ENCODE measurements around the gene GALNT18.

The GALNT18 gene

GRCh38 chr11:11308249-11308648 lies 313.6 kb downstream of the GALNT18 start:
- Histone ChIP-seq H3K23ac (ENCODE audit: low read depth, low read length, poor library complexity) (no peak overlapping the region), H2BK120ac (ENCODE audit: low read depth, low read length) (no peak overlapping the region), H3K27ac (replicated peaks; ENCODE audit: low read length) (no peak overlapping the region), H2AFZ (ENCODE audit: low read length) (no peak overlapping the region), H3K9me3 (replicated peaks in 1 of 2; ENCODE audit: control insufficient read depth in 2 of 2, insufficient read depth in 1 of 2, low read depth in 1 of 2, low read length in 2 of 2) (no peaks in the 10 kb centered on the region), H3K9ac (ENCODE audit: low read depth, low read length, poor library complexity) (no peak overlapping the region), H4K91ac (ENCODE audit: low read depth, low read length, poor library complexity) (no peak overlapping the region), H3K4me1 (ENCODE audit: control insufficient read depth in 2 of 2, insufficient read depth in 1 of 2, low read depth in 1 of 2, low read length in 2 of 2) (peaks cover 0 to under 1% of the 10 kb centered on the region in 2 donors), H3K4me2 (ENCODE audit: insufficient read depth, low read length, poor library complexity, severe bottlenecking) (no peak overlapping the region), H3K27me3 (ENCODE audit: control insufficient read depth in 3 of 3, insufficient read depth in 3 of 3, low read depth in 1 of 3, low read length in 3 of 3) (no peaks in the 10 kb centered on the region), H3K14ac (ENCODE audit: low read length) (no peak overlapping the region), H2BK15ac (ENCODE audit: low read length) (no peak overlapping the region), H3K79me1 (ENCODE audit: low read depth, low read length) (no peaks in the 10 kb centered on the region), H3K18ac (ENCODE audit: low read length) (no peak overlapping the region), H2AK5ac (ENCODE audit: low read depth, low read length) (no peak overlapping the region), H3K4me3 (ENCODE audit: low read length in 2 of 2) (no peak overlapping the region), H3K36me3 (replicated peaks in 1 of 2; ENCODE audit: control insufficient read depth in 2 of 2, insufficient read depth in 2 of 2, low read length in 2 of 2) (no peaks in the 10 kb centered on the region), H2BK5ac (ENCODE audit: low read length) (no peak overlapping the region), H4K8ac (ENCODE audit: low read depth, low read length) (no peak overlapping the region), H3K4ac (ENCODE audit: low read length) (no peak overlapping the region), H2BK12ac (ENCODE audit: low read length) (no peak overlapping the region)
- WGBS, 2 donors (ENCODE audit: extremely low coverage in 2 of 2, insufficient read length in 2 of 2, insufficient replicate concordance in 1 of 2), result no CpG with 5 or more reads among the region's 1 CpG
- no peak for DNase-seq (ENCODE audit: low spot score)

DNA sequence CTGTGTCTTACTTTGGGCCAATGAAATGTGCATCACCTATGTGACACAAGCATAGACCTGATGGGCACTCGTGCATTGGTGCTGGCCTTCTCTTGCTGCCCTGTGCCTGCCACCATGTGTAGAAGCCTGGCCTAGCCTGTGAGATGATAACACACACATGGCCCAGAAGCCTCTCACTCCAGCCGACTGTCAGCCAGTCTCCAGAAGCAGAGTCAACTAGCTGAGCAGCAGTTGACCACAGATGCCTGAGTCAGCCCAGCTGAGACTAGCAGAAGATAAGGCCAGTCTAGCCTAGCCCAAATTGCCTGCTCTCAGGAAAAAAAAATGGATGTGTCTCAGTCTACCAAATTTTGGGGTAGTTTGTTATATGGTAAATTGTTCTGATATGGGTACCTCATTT lies 314.9 kb downstream of the GALNT18 start:
- no peak for DNase-seq (ENCODE audit: low spot score)
- H3K27me3 ChIP-seq (ENCODE audit: control insufficient read depth in 3 of 3, insufficient read depth in 3 of 3, low read depth in 1 of 3, low read length in 3 of 3), result no peaks in the 10 kb centered on the region
- H2BK12ac ChIP-seq (ENCODE audit: low read length), result no peak overlapping the region
- H3K18ac ChIP-seq (ENCODE audit: low read length), result no peak overlapping the region
- no peaks in the 10 kb centered on the region for H3K79me1 ChIP-seq (ENCODE audit: low read depth, low read length)
- no peak overlapping the region for H3K4me3 ChIP-seq (ENCODE audit: low read length in 2 of 2)
- H2BK15ac ChIP-seq (ENCODE audit: low read length), result no peak overlapping the region
- peaks cover 0 to 1% of the 10 kb centered on the region in 2 donors for H3K4me1 ChIP-seq (ENCODE audit: control insufficient read depth in 2 of 2, insufficient read depth in 1 of 2, low read depth in 1 of 2, low read length in 2 of 2)
- H2AK5ac ChIP-seq (ENCODE audit: low read depth, low read length), result no peak overlapping the region
- no peak overlapping the region for H3K4me2 ChIP-seq (ENCODE audit: insufficient read depth, low read length, poor library complexity, severe bottlenecking)
- H3K4ac ChIP-seq (ENCODE audit: low read length), result no peak overlapping the region
- H3K36me3 ChIP-seq (replicated peaks in 1 of 2; ENCODE audit: control insufficient read depth in 2 of 2, insufficient read depth in 2 of 2, low read length in 2 of 2), result no peaks in the 10 kb centered on the region
- no peak overlapping the region for H3K9ac ChIP-seq (ENCODE audit: low read depth, low read length, poor library complexity)
- H3K9me3 ChIP-seq (replicated peaks in 1 of 2; ENCODE audit: control insufficient read depth in 2 of 2, insufficient read depth in 1 of 2, low read depth in 1 of 2, low read length in 2 of 2), result no peaks in the 10 kb centered on the region
- H4K8ac ChIP-seq (ENCODE audit: low read depth, low read length), result no peak overlapping the region
- no peak overlapping the region for H2BK120ac ChIP-seq (ENCODE audit: low read depth, low read length)
- peak overlapping the region; percentile 14 for H3K23ac ChIP-seq (ENCODE audit: low read depth, low read length, poor library complexity)
- H2BK5ac ChIP-seq (ENCODE audit: low read length), result no peak overlapping the region
- no CpG with 5 or more reads among the region's 2 CpGs for WGBS, 2 donors (ENCODE audit: extremely low coverage in 2 of 2, insufficient read length in 2 of 2, insufficient replicate concordance in 1 of 2)
- no peak overlapping the region for H3K27ac ChIP-seq (replicated peaks; ENCODE audit: low read length)
- H4K91ac ChIP-seq (ENCODE audit: low read depth, low read length, poor library complexity), result no peak overlapping the region
- H3K14ac ChIP-seq (ENCODE audit: low read length), result no peak overlapping the region
- H2AFZ ChIP-seq (ENCODE audit: low read length), result no peak overlapping the region

DNA sequence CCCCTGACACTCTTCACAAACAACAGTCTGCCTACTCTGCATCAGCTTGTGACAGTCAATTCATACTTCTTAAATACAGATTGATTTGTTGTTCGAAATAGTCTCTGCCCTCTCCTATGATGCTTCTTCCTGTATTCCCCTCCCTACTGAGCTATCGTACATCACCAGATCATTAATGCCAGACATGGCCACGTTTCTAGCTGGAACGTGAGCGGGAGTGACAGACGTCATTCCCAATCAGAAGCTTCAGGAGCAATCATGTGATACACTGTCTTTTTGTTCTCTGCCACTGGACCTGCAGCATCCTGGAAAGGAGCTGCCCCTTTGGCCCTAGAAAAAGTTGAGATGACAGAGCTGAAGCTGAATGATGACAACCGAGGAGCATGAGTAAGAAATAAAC lies 317.3 kb downstream of the GALNT18 start:
- no peak overlapping the region for H4K91ac ChIP-seq (ENCODE audit: low read depth, low read length, poor library complexity)
- no peak overlapping the region for H3K4me2 ChIP-seq (ENCODE audit: insufficient read depth, low read length, poor library complexity, severe bottlenecking)
- no peak overlapping the region for H3K18ac ChIP-seq (ENCODE audit: low read length)
- no peak overlapping the region for H2AFZ ChIP-seq (ENCODE audit: low read length)
- H4K8ac ChIP-seq (ENCODE audit: low read depth, low read length), result no peak overlapping the region
- H3K9me3 ChIP-seq (replicated peaks in 1 of 2; ENCODE audit: control insufficient read depth in 2 of 2, insufficient read depth in 1 of 2, low read depth in 1 of 2, low read length in 2 of 2), result no peaks in the 10 kb centered on the region
- H3K9ac ChIP-seq (ENCODE audit: low read depth, low read length, poor library complexity), result no peak overlapping the region
- no peak overlapping the region for H3K4ac ChIP-seq (ENCODE audit: low read length)
- H2BK15ac ChIP-seq (ENCODE audit: low read length), result no peak overlapping the region
- no peaks in the 10 kb centered on the region for H3K36me3 ChIP-seq (replicated peaks in 1 of 2; ENCODE audit: control insufficient read depth in 2 of 2, insufficient read depth in 2 of 2, low read length in 2 of 2)
- H3K4me3 ChIP-seq (ENCODE audit: low read length in 2 of 2), result no peak overlapping the region
- H3K27ac ChIP-seq (replicated peaks; ENCODE audit: low read length), result no peak overlapping the region
- no CpG with 5 or more reads among the region's 7 CpGs for WGBS, 2 donors (ENCODE audit: extremely low coverage in 2 of 2, insufficient read length in 2 of 2, insufficient replicate concordance in 1 of 2)
- no peak overlapping the region for H2BK12ac ChIP-seq (ENCODE audit: low read length)
- H3K27me3 ChIP-seq (ENCODE audit: control insufficient read depth in 3 of 3, insufficient read depth in 3 of 3, low read depth in 1 of 3, low read length in 3 of 3), result no peaks in the 10 kb centered on the region
- peaks cover 0 to 1% of the 10 kb centered on the region in 2 donors for H3K4me1 ChIP-seq (ENCODE audit: control insufficient read depth in 2 of 2, insufficient read depth in 1 of 2, low read depth in 1 of 2, low read length in 2 of 2)
- no peak overlapping the region for H2AK5ac ChIP-seq (ENCODE audit: low read depth, low read length)
- H2BK120ac ChIP-seq (ENCODE audit: low read depth, low read length), result no peak overlapping the region
- DNase-seq (ENCODE audit: low spot score), result no peak
- no peak overlapping the region for H3K23ac ChIP-seq (ENCODE audit: low read depth, low read length, poor library complexity)
- no peaks in the 10 kb centered on the region for H3K79me1 ChIP-seq (ENCODE audit: low read depth, low read length)
- no peak overlapping the region for H2BK5ac ChIP-seq (ENCODE audit: low read length)
- no peak overlapping the region for H3K14ac ChIP-seq (ENCODE audit: low read length)

DNA sequence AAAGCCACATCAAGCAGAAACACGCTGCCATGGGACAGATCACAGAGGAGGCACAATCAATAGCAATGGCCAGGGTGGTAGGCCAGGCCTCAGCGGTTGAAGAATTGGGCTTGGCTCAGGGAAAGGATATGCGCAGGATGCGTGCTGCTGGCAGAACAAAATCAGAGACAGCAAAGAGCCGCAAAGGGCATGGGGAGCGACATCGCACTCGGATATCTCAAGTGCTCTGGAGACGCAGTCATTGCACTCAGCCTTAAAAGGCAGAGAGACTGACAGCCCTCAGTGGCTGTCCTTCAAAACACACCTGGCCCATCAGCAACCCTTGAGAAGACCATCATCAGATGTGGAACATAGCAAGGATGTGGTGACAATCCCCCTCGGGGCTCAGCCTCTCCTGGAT lies 319.2 kb downstream of the GALNT18 start:
- no peak overlapping the region for H3K18ac ChIP-seq (ENCODE audit: low read length)
- H3K79me1 ChIP-seq (ENCODE audit: low read depth, low read length), result no peaks in the 10 kb centered on the region
- H3K27ac ChIP-seq (replicated peaks; ENCODE audit: low read length), result no peak overlapping the region
- H4K8ac ChIP-seq (ENCODE audit: low read depth, low read length), result no peak overlapping the region
- H3K4me1 ChIP-seq (ENCODE audit: control insufficient read depth in 2 of 2, insufficient read depth in 1 of 2, low read depth in 1 of 2, low read length in 2 of 2), result peaks cover 0 to 1% of the 10 kb centered on the region in 2 donors
- H3K14ac ChIP-seq (ENCODE audit: low read length), result no peak overlapping the region
- no peak overlapping the region for H3K4me2 ChIP-seq (ENCODE audit: insufficient read depth, low read length, poor library complexity, severe bottlenecking)
- no peaks in the 10 kb centered on the region for H3K36me3 ChIP-seq (replicated peaks in 1 of 2; ENCODE audit: control insufficient read depth in 2 of 2, insufficient read depth in 2 of 2, low read length in 2 of 2)
- H3K9me3 ChIP-seq (replicated peaks in 1 of 2; ENCODE audit: control insufficient read depth in 2 of 2, insufficient read depth in 1 of 2, low read depth in 1 of 2, low read length in 2 of 2), result no peaks in the 10 kb centered on the region
- no peak overlapping the region for H4K91ac ChIP-seq (ENCODE audit: low read depth, low read length, poor library complexity)
- H2BK120ac ChIP-seq (ENCODE audit: low read depth, low read length), result no peak overlapping the region
- no peak overlapping the region for H3K4me3 ChIP-seq (ENCODE audit: low read length in 2 of 2)
- H2AK5ac ChIP-seq (ENCODE audit: low read depth, low read length), result no peak overlapping the region
- no peak overlapping the region for H3K4ac ChIP-seq (ENCODE audit: low read length)
- no peak overlapping the region for H3K9ac ChIP-seq (ENCODE audit: low read depth, low read length, poor library complexity)
- no peaks in the 10 kb centered on the region for H3K27me3 ChIP-seq (ENCODE audit: control insufficient read depth in 3 of 3, insufficient read depth in 3 of 3, low read depth in 1 of 3, low read length in 3 of 3)
- no peak overlapping the region for H2BK12ac ChIP-seq (ENCODE audit: low read length)
- no CpG with 5 or more reads among the region's 10 CpGs for WGBS, 2 donors (ENCODE audit: extremely low coverage in 2 of 2, insufficient read length in 2 of 2, insufficient replicate concordance in 1 of 2)
- no peak overlapping the region for H2BK15ac ChIP-seq (ENCODE audit: low read length)
- no peak overlapping the region for H2AFZ ChIP-seq (ENCODE audit: low read length)
- no peak overlapping the region for H3K23ac ChIP-seq (ENCODE audit: low read depth, low read length, poor library complexity)
- DNase-seq (ENCODE audit: low spot score), result no peak
- no peak overlapping the region for H2BK5ac ChIP-seq (ENCODE audit: low read length)

Data from neuronal stem cell (in vitro differentiated cells).